Measurements from ENCODE around the gene ZNF750. TPM values are rescaled to one million over a fixed set of nuclear protein-coding genes. Genes with fewer than 3 reads are reported as not detected.

The ZNF750 gene
- total and polyA plus RNA-seq, 10 of the 15 experiments (the other 5 are each of a cell fraction or from before 2014, with no cell fraction given): 0.06 TPM; not detected in 9

- no peak for TF ChIP-seq USF2 (IDR thresholded peaks at IDR 0.05; ENCODE audit: borderline replicate concordance, low read depth, low read length)
- no peak for TF ChIP-seq SRF (IDR thresholded peaks at IDR 0.05; ENCODE audit: low read depth in 2 of 2, low read length in 2 of 2)
- peak; percentile 93 to 95 for TF ChIP-seq BHLHE40 (IDR thresholded peaks at IDR 0.05; ENCODE audit: borderline replicate concordance in 1 of 2, low read depth in 2 of 2, low read length in 1 of 2)
- TF ChIP-seq SIN3A (IDR thresholded peaks at IDR 0.05; ENCODE audit: low read depth, low read length): no peak; the same call in 1 of the 2 replicates
- TF ChIP-seq EP300 (IDR thresholded peaks at IDR 0.05; ENCODE audit: borderline replicate concordance in 1 of 2, control insufficient read depth in 1 of 2, low read depth in 2 of 2, low read length in 2 of 2): 0 out of 4 replicates have a peak, but pooled peaks of 1 of the 2 experiments have one; percentile 31
- no peak for TF ChIP-seq USF1 (IDR thresholded peaks at IDR 0.05; ENCODE audit: borderline replicate concordance, extremely low read length, insufficient read depth, low read depth, low read length)
- 0 out of 2 replicates have a peak, but pooled peaks have one; percentile 42 for TF ChIP-seq ZNF687 (IDR thresholded peaks at IDR 0.05)
- no peak for TF ChIP-seq NKRF (conservative IDR thresholded peaks at IDR 0.05)
- TF ChIP-seq SMAD5 (IDR thresholded peaks at IDR 0.05; ENCODE audit: low read depth): no peak
- TF ChIP-seq REST (IDR thresholded peaks at IDR 0.05; ENCODE audit: low read depth, low read length): no peak
- TF ChIP-seq NR2F1 (conservative IDR thresholded peaks at IDR 0.05): 0 out of 2 replicates have a peak, but pooled peaks have one; percentile 14
- TF ChIP-seq HSF1 (IDR thresholded peaks at IDR 0.05; ENCODE audit: low read depth, low read length): no peak
- no peak for TF ChIP-seq MXI1 (IDR thresholded peaks at IDR 0.05; ENCODE audit: low read depth, low read length)
Observed at GRCh38 chr17:82860606-82861392, 21.0 kb upstream of the ZNF750 start (continued).
